Osteoblast (primary cell): ENCODE data around the gene DNAJA3. TPM values are rescaled to one million over a fixed set of nuclear protein-coding genes. Genes with fewer than 3 reads are reported as not detected.

Experiments
- DNase-seq: peaks from one replicate; pipeline ENCODE4 v3.0.0; 2011; ENCODE audit warnings: low spot score, mixed read lengths; ENCODE audit not compliant: insufficient read length; ENCODE audit errors: missing footprints
- H2AFZ ChIP-seq: 2 replicates; pipeline ENCODE4 v1.6.0; 2011; ENCODE audit warnings: mild to moderate bottlenecking, low read length
- H3K27ac ChIP-seq: 2 replicates; pipeline ENCODE4 v1.5.1; 2011; ENCODE audit warnings: mild to moderate bottlenecking, low read depth, low read length, moderate library complexity
- H3K27me3 ChIP-seq: 2 replicates; pipeline ENCODE4 v1.6.0; 2012; ENCODE audit warnings: mild to moderate bottlenecking, control low read depth, inconsistent platforms, low read length, moderate library complexity; ENCODE audit not compliant: insufficient read depth
- H3K36me3 ChIP-seq: 2 replicates; pipeline ENCODE4 v1.5.1; 2011; ENCODE audit warnings: mild to moderate bottlenecking, low read length, control low read depth, moderate library complexity; ENCODE audit not compliant: insufficient read depth
- H3K4me1 ChIP-seq: 2 replicates; pipeline ENCODE4 v1.5.1; 2011; ENCODE audit warnings: mild to moderate bottlenecking, low read length, control low read depth, moderate library complexity; ENCODE audit not compliant: insufficient read depth
- H3K4me2 ChIP-seq: 2 replicates; pipeline ENCODE4 v1.6.0; 2011; ENCODE audit warnings: mild to moderate bottlenecking, low read length; ENCODE audit not compliant: insufficient read depth
- H3K4me3 ChIP-seq: fragments of 200-600 bp; sonication (generic); 3 replicates; pipeline ENCODE4 v1.5.1; 2012; ENCODE audit warnings: mild to moderate bottlenecking, low read length, inconsistent platforms; ENCODE audit not compliant: insufficient read depth
- H3K79me2 ChIP-seq: 2 replicates; pipeline ENCODE4 v1.6.0; 2012; ENCODE audit warnings: mild to moderate bottlenecking, low read length, control low read depth, inconsistent platforms; ENCODE audit not compliant: insufficient read depth
- H3K9me3 ChIP-seq: 2 replicates; pipeline ENCODE4 v1.5.1; 2011; ENCODE audit warnings: low read depth, low read length, control low read depth
- H4K20me1 ChIP-seq: 2 replicates; pipeline ENCODE4 v1.6.0; 2012; ENCODE audit warnings: mild to moderate bottlenecking, low read length, control low read depth; ENCODE audit not compliant: insufficient read depth
- total RNA-seq: library from RNA; depleted of rRNA; stranded (reverse); fragments of >200 nt; gene quantifications from 2 replicates; pipeline ENCODE4 v1.2.3, GENCODE V29; 2012
- TF ChIP-seq, protein P1 (sequence below): IDR thresholded peaks from 2 replicates; pipeline ENCODE4 v1.5.1; 2011; ENCODE audit warnings: mild to moderate bottlenecking, low read depth, low read length, moderate library complexity; ENCODE audit errors: extremely low read depth

The DNAJA3 gene
- total RNA-seq, 1 donor = 30.0 TPM

DNA sequence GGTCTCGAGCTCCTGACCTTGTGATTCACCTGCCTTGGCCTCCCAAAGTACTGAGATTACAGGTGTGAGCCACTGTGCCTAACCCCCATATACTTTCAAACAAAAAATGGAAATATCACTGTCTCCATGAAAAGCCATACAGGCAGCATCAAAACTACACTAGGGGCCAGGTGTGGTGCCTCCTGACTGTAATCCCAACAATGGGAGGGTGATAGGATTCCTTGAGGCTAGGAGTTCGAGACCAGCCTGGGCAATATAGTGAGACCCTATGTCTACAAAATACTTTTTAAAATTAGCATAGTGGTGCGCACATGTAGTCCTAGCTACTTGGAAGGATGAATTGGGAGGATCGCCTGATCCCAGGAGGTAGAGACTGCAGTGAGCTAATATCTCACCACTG lies 66.2 kb downstream of the DNAJA3 start:
- Histone ChIP-seq H3K9me3 (no peaks in the 10 kb centered on the region), H3K4me3 (no peak overlapping the region), H3K4me1 (peaks cover 50% of the 10 kb centered on the region), H4K20me1 (peaks cover 22% of the 10 kb centered on the region), H3K27me3 (no peaks in the 10 kb centered on the region), H3K36me3 (peaks cover 2% of the 10 kb centered on the region), H2AFZ (no peak overlapping the region), H3K27ac (no peak overlapping the region), H3K4me2 (no peak overlapping the region), H3K79me2 (peaks cover 52% of the 10 kb centered on the region)
- no peak for DNase-seq
- TF ChIP-seq, protein P1, sequence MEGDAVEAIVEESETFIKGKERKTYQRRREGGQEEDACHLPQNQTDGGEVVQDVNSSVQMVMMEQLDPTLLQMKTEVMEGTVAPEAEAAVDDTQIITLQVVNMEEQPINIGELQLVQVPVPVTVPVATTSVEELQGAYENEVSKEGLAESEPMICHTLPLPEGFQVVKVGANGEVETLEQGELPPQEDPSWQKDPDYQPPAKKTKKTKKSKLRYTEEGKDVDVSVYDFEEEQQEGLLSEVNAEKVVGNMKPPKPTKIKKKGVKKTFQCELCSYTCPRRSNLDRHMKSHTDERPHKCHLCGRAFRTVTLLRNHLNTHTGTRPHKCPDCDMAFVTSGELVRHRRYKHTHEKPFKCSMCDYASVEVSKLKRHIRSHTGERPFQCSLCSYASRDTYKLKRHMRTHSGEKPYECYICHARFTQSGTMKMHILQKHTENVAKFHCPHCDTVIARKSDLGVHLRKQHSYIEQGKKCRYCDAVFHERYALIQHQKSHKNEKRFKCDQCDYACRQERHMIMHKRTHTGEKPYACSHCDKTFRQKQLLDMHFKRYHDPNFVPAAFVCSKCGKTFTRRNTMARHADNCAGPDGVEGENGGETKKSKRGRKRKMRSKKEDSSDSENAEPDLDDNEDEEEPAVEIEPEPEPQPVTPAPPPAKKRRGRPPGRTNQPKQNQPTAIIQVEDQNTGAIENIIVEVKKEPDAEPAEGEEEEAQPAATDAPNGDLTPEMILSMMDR = no peak

DNA sequence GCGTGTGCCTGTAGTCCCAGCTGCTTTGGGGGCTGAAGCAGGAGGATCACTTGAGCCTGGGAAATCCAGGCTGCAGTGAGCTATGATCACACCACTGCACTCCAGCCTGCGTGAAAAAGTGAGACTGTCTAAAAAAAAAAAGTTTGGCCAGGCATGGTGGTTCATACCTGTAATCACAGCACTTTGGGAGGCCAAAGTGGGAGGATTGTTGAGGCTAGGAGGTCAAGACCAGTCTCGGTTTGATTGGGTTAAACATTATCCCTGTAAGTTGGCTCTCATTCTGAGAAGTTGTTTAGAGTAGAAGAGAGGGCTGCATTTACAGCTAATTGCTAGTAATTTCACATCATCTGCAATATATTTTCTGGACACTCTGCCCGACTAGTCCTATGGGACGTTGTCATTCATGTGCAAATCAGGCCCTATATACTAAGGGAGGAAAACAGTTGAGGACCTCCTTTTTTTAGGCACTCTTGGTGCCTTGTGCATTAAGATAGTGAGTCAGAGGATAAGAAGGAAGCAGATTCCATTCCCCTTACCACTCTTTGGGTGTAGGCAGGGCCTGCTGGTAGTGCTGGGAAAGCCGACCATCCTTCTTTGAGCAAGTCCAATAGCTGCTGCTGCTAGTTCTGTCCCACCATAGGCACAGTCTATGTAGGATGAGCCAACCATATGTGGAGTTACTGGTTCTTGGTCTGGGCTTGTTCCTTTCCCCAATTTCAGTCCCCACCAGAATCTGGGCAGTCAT lies 69.2 kb downstream of the DNAJA3 start:
- Histone ChIP-seq H3K4me2 (peak overlapping the region; percentile 60), H2AFZ (no peak overlapping the region), H3K27ac (peak overlapping the region; percentile 82), H3K27me3 (no peaks in the 10 kb centered on the region), H4K20me1 (peaks cover 34% of the 10 kb centered on the region), H3K4me1 (peaks cover 41% of the 10 kb centered on the region), H3K9me3 (no peaks in the 10 kb centered on the region), H3K79me2 (peaks cover 66% of the 10 kb centered on the region), H3K4me3 (peak overlapping the region; percentile 38), H3K36me3 (peaks cover 15% of the 10 kb centered on the region)
- peak; percentile 83 for DNase-seq
- TF ChIP-seq, protein P1 = no peak

DNA sequence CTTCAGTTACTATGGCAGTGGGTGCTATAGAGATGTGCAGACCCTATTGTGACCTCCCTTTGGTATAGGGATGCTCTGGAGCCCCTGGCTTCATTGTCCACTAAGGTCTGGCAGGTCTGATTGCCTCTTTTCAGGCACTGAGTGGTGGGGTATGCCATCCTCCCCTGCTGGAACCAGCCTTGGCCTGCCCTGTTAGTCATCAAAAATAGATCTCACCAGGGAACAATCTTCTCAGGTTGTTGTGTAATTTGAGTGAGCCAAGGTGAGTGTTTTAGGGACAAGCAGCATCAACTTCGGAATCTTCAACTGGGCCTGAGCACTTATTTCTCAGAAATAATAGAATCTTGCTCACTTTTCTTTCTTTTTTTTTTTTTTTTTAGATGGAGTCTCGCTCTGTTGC lies 70.1 kb downstream of the DNAJA3 start:
- H4K20me1 ChIP-seq = peaks cover 41% of the 10 kb centered on the region
- H3K36me3 ChIP-seq = peaks cover 15% of the 10 kb centered on the region
- no peaks in the 10 kb centered on the region for H3K9me3 ChIP-seq
- TF ChIP-seq, protein P1 = no peak
- DNase-seq = no peak
- H2AFZ ChIP-seq = no peak overlapping the region
- H3K27ac ChIP-seq = peak overlapping the region; percentile 82
- peak overlapping the region; percentile 60 for H3K4me2 ChIP-seq
- H3K4me3 ChIP-seq = no peak overlapping the region
- peaks cover 59% of the 10 kb centered on the region for H3K79me2 ChIP-seq
- no peaks in the 10 kb centered on the region for H3K27me3 ChIP-seq
- peaks cover 50% of the 10 kb centered on the region for H3K4me1 ChIP-seq

DNA sequence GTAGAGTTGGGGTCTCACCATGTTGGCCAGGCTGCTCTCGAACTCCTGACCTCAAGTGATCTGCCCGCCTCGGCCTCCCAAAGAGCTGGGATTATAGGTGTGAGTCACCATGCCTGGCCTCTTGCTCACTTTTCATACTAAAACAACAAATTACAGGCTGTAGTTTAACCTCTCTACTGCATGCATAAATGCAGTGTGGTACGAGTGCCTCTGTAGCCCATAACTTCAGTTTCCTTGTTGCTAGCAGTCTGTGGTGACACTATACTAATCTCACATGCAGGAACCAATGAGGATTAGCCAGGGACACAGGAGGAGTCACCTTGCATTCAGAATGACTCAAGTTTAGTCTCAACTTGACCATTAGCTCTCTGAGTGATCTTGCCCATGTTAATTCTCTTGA lies 70.6 kb downstream of the DNAJA3 start:
- no peak overlapping the region for H3K4me3 ChIP-seq
- H3K36me3 ChIP-seq = peaks cover 15% of the 10 kb centered on the region
- H3K27me3 ChIP-seq = no peaks in the 10 kb centered on the region
- H2AFZ ChIP-seq = no peak overlapping the region
- TF ChIP-seq, protein P1 = no peak
- peak overlapping the region; percentile 82 for H3K27ac ChIP-seq
- peaks cover 42% of the 10 kb centered on the region for H4K20me1 ChIP-seq
- peaks cover 53% of the 10 kb centered on the region for H3K79me2 ChIP-seq
- peak; percentile 81 for DNase-seq
- H3K9me3 ChIP-seq = no peaks in the 10 kb centered on the region
- H3K4me2 ChIP-seq = peak overlapping the region; percentile 40
- H3K4me1 ChIP-seq = peaks cover 55% of the 10 kb centered on the region
